ENCODE measurements around the gene KLHL8.

Gene KLHL8

DNA sequence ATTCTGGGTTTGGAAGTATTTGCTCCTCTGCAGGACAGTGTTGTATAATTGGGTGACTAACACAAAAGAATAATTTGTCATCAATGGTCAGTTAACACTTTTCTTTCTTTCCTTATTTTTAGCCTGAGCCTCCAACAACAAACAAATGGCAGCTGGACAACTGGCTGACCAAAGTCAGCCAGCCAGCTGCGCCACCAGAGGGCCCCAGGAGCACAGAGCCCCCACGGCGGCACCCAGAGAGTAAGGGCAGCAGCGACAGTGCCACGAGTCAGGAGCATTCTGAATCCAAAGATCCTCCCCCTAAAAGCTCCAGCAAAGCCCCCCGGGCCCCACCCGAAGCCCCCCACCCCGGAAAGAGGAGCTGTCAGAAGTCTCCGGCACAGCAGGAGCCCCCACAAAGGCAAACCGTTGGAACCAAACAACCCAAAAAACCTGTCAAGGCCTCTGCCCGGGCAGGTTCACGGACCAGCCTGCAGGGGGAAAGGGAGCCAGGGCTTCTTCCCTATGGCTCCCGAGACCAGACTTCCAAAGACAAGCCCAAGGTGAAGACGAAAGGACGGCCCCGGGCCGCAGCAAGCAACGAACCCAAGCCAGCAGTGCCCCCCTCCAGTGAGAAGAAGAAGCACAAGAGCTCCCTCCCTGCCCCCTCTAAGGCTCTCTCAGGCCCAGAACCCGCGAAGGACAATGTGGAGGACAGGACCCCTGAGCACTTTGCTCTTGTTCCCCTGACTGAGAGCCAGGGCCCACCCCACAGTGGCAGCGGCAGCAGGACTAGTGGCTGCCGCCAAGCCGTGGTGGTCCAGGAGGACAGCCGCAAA lies 106.0 kb downstream of the KLHL8 start:
- peak overlapping the region; percentile 88 for H3K27ac ChIP-seq
- TF ChIP-seq, protein P1, sequence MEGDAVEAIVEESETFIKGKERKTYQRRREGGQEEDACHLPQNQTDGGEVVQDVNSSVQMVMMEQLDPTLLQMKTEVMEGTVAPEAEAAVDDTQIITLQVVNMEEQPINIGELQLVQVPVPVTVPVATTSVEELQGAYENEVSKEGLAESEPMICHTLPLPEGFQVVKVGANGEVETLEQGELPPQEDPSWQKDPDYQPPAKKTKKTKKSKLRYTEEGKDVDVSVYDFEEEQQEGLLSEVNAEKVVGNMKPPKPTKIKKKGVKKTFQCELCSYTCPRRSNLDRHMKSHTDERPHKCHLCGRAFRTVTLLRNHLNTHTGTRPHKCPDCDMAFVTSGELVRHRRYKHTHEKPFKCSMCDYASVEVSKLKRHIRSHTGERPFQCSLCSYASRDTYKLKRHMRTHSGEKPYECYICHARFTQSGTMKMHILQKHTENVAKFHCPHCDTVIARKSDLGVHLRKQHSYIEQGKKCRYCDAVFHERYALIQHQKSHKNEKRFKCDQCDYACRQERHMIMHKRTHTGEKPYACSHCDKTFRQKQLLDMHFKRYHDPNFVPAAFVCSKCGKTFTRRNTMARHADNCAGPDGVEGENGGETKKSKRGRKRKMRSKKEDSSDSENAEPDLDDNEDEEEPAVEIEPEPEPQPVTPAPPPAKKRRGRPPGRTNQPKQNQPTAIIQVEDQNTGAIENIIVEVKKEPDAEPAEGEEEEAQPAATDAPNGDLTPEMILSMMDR (conservative IDR thresholded peaks at IDR 0.05) = peak; percentile 47; the same call in 1 of the 2 replicates

DNA sequence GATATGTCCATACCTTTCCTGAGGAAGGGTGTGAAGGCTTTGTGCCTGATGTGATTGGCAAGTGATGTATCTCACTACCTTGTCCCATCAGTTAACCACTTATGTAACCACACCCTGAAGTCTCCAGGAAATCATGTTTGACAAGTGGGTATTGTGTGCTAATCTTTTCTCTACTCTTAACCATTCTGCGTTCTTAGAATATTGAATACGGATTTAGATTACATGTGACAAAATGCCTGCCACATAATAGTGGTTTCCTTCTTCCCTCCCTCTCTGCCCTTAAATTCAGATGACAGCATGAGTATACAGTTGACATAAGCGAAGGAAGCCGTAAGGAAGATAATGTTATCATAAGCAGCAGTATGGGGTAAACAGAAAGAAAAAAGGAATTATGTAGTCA lies 108.4 kb downstream of the KLHL8 start:
- H3K27ac ChIP-seq = peak overlapping the region; percentile 88
- TF ChIP-seq, protein P1 (conservative IDR thresholded peaks at IDR 0.05) = no peak

Measured in VCaP (cell line).